KOPT-K1 (cell line): ENCODE results near the gene ECHS1.

Experiments used
- H3K27ac ChIP-seq: fragments of 200-600 bp; sonication (generic); 2 replicates; pipeline ENCODE4 v1.5.1; 2016; ENCODE audit warnings: antibody characterized with exemption, mild to moderate bottlenecking, low read depth, low read length; ENCODE audit not compliant: poor library complexity, severe bottlenecking
- H3K36me3 ChIP-seq: fragments of 200-600 bp; sonication (generic); 2 replicates; pipeline ENCODE4 v1.5.1; 2017; ENCODE audit warnings: antibody characterized with exemption, mild to moderate bottlenecking, low read length, moderate library complexity; ENCODE audit not compliant: insufficient read depth
- H3K9me3 ChIP-seq: fragments of 200-600 bp; sonication (generic); 2 replicates; pipeline ENCODE4 v1.5.1; 2017; ENCODE audit warnings: antibody characterized with exemption, low read length, mild to moderate bottlenecking; ENCODE audit not compliant: insufficient read depth, poor library complexity, severe bottlenecking

The ECHS1 gene

GRCh38 chr10:133403784-133404183 lies 30.6 kb upstream of the ECHS1 start:
- Histone ChIP-seq H3K9me3 (peaks cover 17% of the 10 kb centered on the region), H3K27ac (no peak overlapping the region), H3K36me3 (peaks cover 98% of the 10 kb centered on the region)

GRCh38 chr10:133403359-133403758 lies 30.2 kb upstream of the ECHS1 start:
- Histone ChIP-seq H3K36me3 (peaks cover 98% of the 10 kb centered on the region), H3K27ac (no peak overlapping the region), H3K9me3 (peaks cover 12% of the 10 kb centered on the region)

- H3K9me3 ChIP-seq: peaks cover 5% of the 10 kb centered on the region
- H3K36me3 ChIP-seq: peaks cover 98% of the 10 kb centered on the region
- H3K27ac ChIP-seq: no peak overlapping the region
Observed at GRCh38 chr10:133401981-133402725, 29.0 kb upstream of the ECHS1 start.

DNA sequence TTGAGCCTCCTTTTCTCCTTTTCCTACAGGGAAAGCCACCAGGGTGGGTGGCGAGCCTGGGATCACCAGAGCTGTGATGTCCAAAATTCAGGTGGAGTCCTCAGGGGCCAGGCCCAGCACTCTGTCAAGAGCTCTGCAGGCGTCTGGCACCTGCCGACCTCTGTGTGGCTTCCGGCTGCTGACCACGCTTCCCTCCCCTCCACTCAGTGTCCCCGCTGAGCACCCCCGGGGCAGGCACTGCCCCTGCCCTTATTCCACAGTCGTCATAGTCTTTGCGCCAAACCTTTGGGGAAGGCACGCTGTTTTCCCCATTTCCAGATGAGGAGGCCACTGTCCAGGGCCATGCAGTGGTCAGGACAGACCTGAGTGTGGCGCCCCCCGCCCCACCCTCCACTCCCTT lies 28.3 kb upstream of the ECHS1 start:
- no peak overlapping the region for H3K27ac ChIP-seq
- no peaks in the 10 kb centered on the region for H3K9me3 ChIP-seq
- peaks cover 98% of the 10 kb centered on the region for H3K36me3 ChIP-seq

DNA sequence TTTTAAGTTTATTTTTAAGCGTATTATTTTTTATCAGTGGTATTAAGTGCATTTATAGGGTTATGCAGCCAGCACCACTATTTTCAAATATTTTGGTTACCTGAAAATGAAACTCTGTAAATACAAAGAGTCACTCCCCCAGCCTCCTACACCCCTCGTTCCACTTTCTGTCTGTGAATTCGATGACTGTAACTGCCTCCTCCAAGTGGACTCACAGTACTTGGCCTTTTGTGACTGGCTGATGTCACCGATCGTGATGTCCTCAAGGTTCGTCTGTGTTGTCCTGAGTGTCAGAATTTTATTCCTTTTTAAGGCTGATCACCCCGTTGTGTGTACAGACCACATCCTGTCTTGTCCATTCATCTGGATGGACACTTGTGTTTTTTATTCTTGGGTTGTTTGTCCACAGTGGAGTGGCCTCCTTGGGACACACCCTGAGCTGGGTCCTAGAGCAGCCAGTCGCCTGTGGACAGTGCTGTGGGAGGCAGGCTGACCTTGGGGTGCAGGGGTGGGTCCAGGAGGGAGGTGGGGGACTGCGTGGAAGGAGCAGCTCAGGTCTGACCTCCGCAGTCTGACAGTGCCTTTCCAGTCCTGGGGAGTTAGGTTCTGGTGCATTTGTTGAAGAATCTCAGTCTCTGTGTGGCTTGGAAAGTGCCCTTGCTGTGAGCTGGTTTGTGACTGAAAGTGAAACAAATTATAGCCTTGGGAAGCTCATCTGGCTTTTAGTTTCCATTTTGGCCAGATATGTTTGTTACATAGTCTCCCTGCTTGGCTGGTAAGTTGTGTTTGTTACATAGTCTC lies 27.7 kb upstream of the ECHS1 start:
- H3K36me3 ChIP-seq: peaks cover 99% of the 10 kb centered on the region

GRCh38 chr10:133399123-133399601 lies 26.0 kb upstream of the ECHS1 start:
- Histone ChIP-seq H3K36me3 (peaks cover 88% of the 10 kb centered on the region), H3K27ac (no peak overlapping the region), H3K9me3 (no peaks in the 10 kb centered on the region)

More for the DNA sequence above, 27.7 kb upstream of the ECHS1 start:
- Histone ChIP-seq H3K27ac (no peak overlapping the region), H3K9me3 (no peaks in the 10 kb centered on the region)

DNA sequence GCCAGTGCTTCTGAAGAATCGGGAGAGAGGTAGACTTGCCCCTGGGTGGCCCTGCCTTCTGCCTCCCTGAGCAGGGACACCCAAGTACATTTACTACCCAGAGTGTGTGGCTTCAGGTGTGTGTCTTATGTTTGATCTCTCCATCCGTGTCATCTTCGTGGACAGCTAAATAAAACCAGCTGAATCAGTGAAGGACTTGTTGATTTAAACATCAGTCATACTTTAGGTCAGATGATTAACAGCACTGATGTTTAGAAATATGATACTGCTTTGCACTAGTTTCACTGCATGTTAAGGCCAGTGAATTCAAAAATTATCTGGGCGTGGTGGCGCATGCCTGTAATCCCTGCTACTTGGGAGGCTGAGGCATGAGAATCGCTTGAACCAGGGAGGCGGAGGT lies 24.8 kb upstream of the ECHS1 start:
- no peaks in the 10 kb centered on the region for H3K9me3 ChIP-seq
- H3K27ac ChIP-seq: no peak overlapping the region
- H3K36me3 ChIP-seq: peaks cover 77% of the 10 kb centered on the region

DNA sequence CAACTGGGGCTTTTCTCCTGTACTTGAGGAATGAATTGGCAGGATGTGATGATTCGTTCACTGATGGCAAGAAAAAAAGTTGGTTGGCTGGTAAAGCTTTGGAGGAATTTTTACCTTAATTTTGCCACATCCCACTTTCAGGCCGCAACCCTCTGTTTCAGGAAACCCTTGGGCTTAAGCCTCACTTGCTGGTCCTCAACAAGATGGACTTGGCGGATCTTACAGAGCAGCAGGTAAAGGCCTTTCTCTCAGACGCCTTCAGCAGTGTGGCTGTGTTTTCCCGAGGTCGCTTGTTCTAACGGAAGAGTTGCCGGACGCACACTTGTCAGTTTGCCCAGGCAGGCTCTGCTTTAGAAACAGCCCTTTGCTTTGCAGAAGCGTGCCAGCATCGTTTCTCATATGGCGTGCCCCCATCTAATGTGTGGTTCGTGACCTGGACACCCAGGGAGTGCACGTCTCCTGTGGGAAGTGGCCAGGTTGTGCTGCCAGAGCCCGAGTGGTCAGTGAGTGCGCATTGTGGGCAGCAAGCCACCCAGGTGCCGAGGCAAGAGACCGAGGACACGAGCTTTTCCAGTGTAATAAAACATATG lies 23.0 kb upstream of the ECHS1 start:
- Histone ChIP-seq H3K27ac (no peak overlapping the region), H3K9me3 (no peaks in the 10 kb centered on the region), H3K36me3 (peaks cover 59% of the 10 kb centered on the region)

DNA sequence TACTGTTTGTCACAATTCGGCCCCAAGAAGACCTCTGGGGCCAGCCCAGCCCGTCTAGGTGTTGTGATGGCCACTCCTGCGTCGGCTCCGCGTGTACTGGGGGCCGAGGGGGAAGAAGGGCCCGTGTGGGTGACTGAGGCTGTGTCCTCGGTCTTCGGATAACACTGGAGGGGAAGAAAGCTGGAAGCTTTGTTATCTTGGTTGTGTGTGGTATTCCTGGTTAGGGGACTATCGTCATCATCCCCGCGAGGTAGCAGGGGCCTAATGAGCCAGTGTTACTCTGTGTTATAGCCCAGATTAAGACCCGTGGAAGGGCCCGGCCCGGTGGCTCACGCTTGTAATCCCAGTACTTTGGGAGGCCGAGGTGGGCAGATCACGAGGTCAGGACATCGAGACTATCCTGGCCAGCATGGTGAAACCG lies 21.7 kb upstream of the ECHS1 start:
- peaks cover 46% of the 10 kb centered on the region for H3K36me3 ChIP-seq
- H3K9me3 ChIP-seq: no peaks in the 10 kb centered on the region
- peak overlapping the region; percentile 82 for H3K27ac ChIP-seq

DNA sequence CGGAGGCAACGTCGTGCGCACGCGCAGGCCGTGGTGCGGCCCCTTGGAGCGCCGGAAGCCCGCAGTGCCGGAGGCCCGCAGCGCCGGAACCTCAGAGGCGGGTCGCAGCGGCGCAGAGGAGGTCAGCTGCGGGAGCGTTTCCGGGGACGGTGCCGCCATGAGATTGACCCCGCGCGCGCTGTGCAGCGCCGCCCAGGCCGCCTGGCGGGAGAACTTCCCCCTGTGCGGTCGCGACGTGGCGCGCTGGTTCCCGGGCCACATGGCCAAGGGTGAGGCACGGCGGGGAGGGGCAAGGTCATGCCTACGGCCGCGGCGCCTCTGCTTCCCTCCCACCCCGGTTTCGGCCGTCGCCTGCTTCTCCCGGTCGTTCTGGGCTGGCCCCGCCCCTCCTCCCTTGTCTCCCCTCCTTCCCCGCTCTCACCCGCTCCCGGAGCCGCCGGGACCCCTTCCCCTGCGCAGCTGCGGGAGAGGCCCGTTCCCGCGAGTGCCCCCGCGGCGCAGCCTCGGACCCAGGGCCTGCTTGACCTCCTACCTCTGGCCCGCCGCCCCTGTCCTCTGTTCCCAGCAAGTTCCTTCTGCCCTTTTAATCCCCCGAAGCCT lies 21.0 kb upstream of the ECHS1 start, which contains the start of gene MTG1:
Gene MTG1 (plus strand): TSS at position 94 of the 600 bp plus-strand sequence. CDS start 64 bp downstream, at position 158.
- Histone ChIP-seq H3K9me3 (no peaks in the 10 kb centered on the region), H3K36me3 (peaks cover 40% of the 10 kb centered on the region), H3K27ac (peak within 1 kb of the TSS; percentile 82)

DNA sequence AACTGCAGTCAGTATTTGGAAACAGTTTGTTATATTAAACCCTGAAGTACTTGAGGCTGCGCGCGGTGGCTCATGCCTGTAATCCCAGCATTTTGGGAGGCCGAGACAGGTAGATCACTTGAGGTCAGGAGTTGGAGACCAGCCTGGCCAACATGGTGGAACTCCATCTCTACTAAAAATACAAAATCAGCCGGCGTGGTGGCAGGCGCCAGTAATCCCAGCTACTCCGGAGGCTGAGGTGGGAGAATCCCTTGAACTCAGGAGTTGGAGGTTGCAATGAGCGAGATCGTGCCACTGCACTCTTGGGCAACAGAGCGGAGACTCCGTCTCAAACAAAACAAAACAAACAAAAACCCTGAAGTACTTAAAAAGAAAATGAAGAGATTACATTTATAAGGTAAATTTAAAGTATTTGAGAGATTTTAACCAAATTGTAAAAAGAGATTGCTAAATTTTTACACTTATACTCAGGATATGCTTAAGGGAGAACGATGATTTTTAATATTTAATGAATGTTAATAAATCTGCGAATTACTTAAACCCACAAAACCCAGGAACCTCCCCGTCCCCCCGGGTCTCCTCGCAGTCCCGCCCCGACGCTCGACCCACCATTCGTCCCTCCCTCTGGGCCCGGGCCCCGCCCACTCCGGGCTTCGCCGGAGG lies 20.4 kb upstream of the ECHS1 start:
- Histone ChIP-seq H3K36me3 (peaks cover 33% of the 10 kb centered on the region), H3K27ac (peak overlapping the region; percentile 82), H3K9me3 (no peaks in the 10 kb centered on the region)

DNA sequence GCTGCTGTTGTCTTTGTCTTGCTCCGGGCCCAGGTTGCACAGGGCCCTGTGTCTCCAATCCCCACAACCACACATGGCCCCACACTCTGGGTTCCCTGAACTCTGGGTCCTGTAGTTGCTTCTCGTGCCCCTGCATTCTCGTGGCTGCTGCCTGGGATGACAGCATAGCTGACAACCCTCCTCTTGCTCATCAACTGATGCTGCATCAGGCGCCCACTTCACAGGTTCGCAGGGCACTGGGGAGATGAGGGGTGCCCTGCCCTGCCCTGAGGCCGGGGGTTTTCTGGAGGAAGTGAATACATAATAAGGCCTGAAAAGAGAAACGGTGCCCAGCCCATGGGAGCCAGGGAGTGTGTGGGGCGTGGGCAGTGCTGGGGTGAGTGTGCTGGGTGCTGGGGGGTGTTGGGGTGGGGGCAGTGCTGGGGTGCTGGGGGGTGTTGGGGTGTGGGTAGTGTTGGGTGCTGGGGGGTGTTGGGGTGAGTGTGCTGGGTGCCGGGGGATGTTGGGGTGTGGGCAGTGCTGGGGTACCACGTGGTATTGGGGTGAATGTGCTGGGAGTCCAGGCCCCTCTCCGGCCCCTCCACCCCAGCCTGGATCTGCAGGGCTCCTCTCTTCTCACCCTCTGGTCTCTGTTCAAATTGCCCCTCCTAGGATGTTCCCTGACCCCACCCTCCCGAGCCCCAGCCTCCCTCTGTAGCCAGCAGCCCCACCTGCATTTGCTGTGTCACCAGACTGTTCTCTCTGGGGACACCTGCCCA lies 18.8 kb upstream of the ECHS1 start:
- H3K27ac ChIP-seq: no peak overlapping the region
- H3K9me3 ChIP-seq: no peaks in the 10 kb centered on the region
- peaks cover 17% of the 10 kb centered on the region for H3K36me3 ChIP-seq

DNA sequence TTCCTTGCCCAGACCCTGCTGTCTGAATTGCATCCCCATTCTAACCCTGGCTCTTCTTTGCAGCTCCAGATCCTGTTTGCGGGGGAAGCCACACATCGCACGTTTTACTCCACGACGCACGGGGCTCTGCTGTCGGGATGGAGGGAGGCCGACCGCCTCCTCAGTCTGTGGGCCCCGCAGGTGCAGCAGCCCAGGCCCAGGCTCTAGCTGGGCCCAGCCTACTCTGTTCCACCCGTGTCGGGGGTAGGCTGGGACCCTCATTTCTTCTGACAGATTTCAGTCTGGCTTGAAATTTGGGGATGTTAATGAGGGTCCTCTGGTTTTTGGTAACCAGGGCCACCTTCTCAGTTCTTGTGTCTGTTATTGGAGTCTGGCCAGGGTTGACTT lies 18.1 kb upstream of the ECHS1 start:
- Histone ChIP-seq H3K36me3 (peaks cover 10% of the 10 kb centered on the region), H3K9me3 (no peaks in the 10 kb centered on the region), H3K27ac (no peak overlapping the region)
